Measurements from ENCODE around the gene DLGAP1. TPM values are rescaled to one million over a fixed set of nuclear protein-coding genes. Genes with fewer than 3 reads are reported as not detected.

The DLGAP1 gene
- total RNA-seq, 6 experiments from 2014 or later = 0.19 to 1.3 (median 0.62) TPM

- H3K4me1 Mint-ChIP-seq (ENCODE audit: low read depth) = peaks cover 8% of the 10 kb centered on the region
- H3K27ac Mint-ChIP-seq = no peak overlapping the region
- no peak for TF ChIP-seq CTCF (IDR thresholded peaks at IDR 0.05)
- no peak for DNase-seq
- peaks cover 26% of the 10 kb centered on the region for H3K27me3 Mint-ChIP-seq (ENCODE audit: insufficient read depth)
- no peaks in the 10 kb centered on the region for H3K9me3 Mint-ChIP-seq
- H3K4me3 Mint-ChIP-seq = no peak overlapping the region
- H3K36me3 Mint-ChIP-seq (ENCODE audit: low read depth) = no peaks in the 10 kb centered on the region
Observed at GRCh38 chr18:3538954-3539617, 916.0 kb downstream of the DLGAP1 start.

- peaks cover 8% of the 10 kb centered on the region for H3K4me1 Mint-ChIP-seq (ENCODE audit: low read depth)
- no peak for TF ChIP-seq CTCF (IDR thresholded peaks at IDR 0.05)
- no peaks in the 10 kb centered on the region for H3K36me3 Mint-ChIP-seq (ENCODE audit: low read depth)
- H3K27me3 Mint-ChIP-seq (ENCODE audit: insufficient read depth) = peaks cover 26% of the 10 kb centered on the region
- H3K27ac Mint-ChIP-seq = no peak overlapping the region
- H3K4me3 Mint-ChIP-seq = no peak overlapping the region
- no peak for DNase-seq
- H3K9me3 Mint-ChIP-seq = no peaks in the 10 kb centered on the region
Observed at GRCh38 chr18:3538456-3538855, 916.7 kb downstream of the DLGAP1 start.

GRCh38 chr18:3530807-3531206 lies 924.3 kb downstream of the DLGAP1 start:
- no peak overlapping the region for H3K27ac Mint-ChIP-seq
- no peak for TF ChIP-seq CTCF (IDR thresholded peaks at IDR 0.05)
- H3K27me3 Mint-ChIP-seq (ENCODE audit: insufficient read depth) = peaks cover 6% of the 10 kb centered on the region
- peaks cover 7% of the 10 kb centered on the region; the same call in 1 of the 2 replicates for H3K4me1 Mint-ChIP-seq (ENCODE audit: low read depth)
- no peaks in the 10 kb centered on the region for H3K36me3 Mint-ChIP-seq (ENCODE audit: low read depth)
- H3K4me3 Mint-ChIP-seq = no peak overlapping the region
- no peak for DNase-seq
- H3K9me3 Mint-ChIP-seq = no peaks in the 10 kb centered on the region; the same call in 1 of the 2 replicates

GRCh38 chr18:3529601-3530000 lies 925.5 kb downstream of the DLGAP1 start:
- no peak for DNase-seq
- Mint-ChIP-seq H3K27me3 (ENCODE audit: insufficient read depth) (peaks cover 4% of the 10 kb centered on the region), H3K4me1 (ENCODE audit: low read depth) (peaks cover 7% of the 10 kb centered on the region; the same call in 1 of the 2 replicates), H3K27ac (no peak overlapping the region), H3K9me3 (no peaks in the 10 kb centered on the region; the same call in 1 of the 2 replicates), H3K4me3 (no peak overlapping the region), H3K36me3 (ENCODE audit: low read depth) (no peaks in the 10 kb centered on the region)
- TF ChIP-seq CTCF (IDR thresholded peaks at IDR 0.05) = no peak

- DNase-seq = no peak
- H3K27me3 Mint-ChIP-seq (ENCODE audit: insufficient read depth) = peaks cover 4% of the 10 kb centered on the region
- H3K27ac Mint-ChIP-seq = no peak overlapping the region
- no peak for TF ChIP-seq CTCF (IDR thresholded peaks at IDR 0.05)
- peaks cover under 1% of the 10 kb centered on the region; the same call in 1 of the 2 replicates for H3K9me3 Mint-ChIP-seq
- H3K4me3 Mint-ChIP-seq = no peak overlapping the region
- no peaks in the 10 kb centered on the region for H3K36me3 Mint-ChIP-seq (ENCODE audit: low read depth)
- H3K4me1 Mint-ChIP-seq (ENCODE audit: low read depth) = peaks cover 7% of the 10 kb centered on the region; the same call in 1 of the 2 replicates
Observed at GRCh38 chr18:3529077-3529476, 926.0 kb downstream of the DLGAP1 start.

All from HFFc6 (cell line).